Measurements from ENCODE around the gene IER2. TPM values are rescaled to one million over a fixed set of nuclear protein-coding genes. Genes with fewer than 3 reads are reported as not detected.
A peak's percentile ranks its signal among the peaks of the same experiment; 100 is the strongest.

IER2 gene, protein sequence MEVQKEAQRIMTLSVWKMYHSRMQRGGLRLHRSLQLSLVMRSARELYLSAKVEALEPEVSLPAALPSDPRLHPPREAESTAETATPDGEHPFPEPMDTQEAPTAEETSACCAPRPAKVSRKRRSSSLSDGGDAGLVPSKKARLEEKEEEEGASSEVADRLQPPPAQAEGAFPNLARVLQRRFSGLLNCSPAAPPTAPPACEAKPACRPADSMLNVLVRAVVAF
- 10 to 100 TPM; 19.2 to 54.6 (median 36.0) TPM for total RNA-seq
- 10 to 100 TPM; 29.5 to 42.8 TPM for polyA plus RNA-seq
- long read RNA-seq, donor 1, transcript IER2-203 (1 exons, 2,934 nt) = major isoform, 48 of 49 reads
- long read RNA-seq, donor 1, partial matches to known transcripts = 0 of 49 reads
- long read RNA-seq, donor 1, other reads (novel, unspliced or antisense) = 1 of 49 reads
- long read RNA-seq, donor 2, transcript IER2-203 (1 exons, 2,934 nt) = major isoform, 39 of 40 reads
- long read RNA-seq, donor 2, partial matches to known transcripts = 0 of 40 reads
- long read RNA-seq, donor 2, other reads (novel, unspliced or antisense) = 1 of 40 reads
- long read RNA-seq, donor 3, transcript IER2-203 (1 exons, 2,934 nt) = major isoform, 122 of 124 reads
- long read RNA-seq, donor 3, partial matches to known transcripts = 0 of 124 reads
- long read RNA-seq, donor 3, other reads (novel, unspliced or antisense) = 0 of 124 reads

- TF ChIP-seq, protein P1, sequence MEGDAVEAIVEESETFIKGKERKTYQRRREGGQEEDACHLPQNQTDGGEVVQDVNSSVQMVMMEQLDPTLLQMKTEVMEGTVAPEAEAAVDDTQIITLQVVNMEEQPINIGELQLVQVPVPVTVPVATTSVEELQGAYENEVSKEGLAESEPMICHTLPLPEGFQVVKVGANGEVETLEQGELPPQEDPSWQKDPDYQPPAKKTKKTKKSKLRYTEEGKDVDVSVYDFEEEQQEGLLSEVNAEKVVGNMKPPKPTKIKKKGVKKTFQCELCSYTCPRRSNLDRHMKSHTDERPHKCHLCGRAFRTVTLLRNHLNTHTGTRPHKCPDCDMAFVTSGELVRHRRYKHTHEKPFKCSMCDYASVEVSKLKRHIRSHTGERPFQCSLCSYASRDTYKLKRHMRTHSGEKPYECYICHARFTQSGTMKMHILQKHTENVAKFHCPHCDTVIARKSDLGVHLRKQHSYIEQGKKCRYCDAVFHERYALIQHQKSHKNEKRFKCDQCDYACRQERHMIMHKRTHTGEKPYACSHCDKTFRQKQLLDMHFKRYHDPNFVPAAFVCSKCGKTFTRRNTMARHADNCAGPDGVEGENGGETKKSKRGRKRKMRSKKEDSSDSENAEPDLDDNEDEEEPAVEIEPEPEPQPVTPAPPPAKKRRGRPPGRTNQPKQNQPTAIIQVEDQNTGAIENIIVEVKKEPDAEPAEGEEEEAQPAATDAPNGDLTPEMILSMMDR (IDR thresholded peaks at IDR 0.05) = peak; percentile 31 to 80 (median 67)
- 0% methylated on average over 51 of the region's 51 CpGs for WGBS, 2 donors
- peak; percentile 94 to 98 for DNase-seq
- no peaks in the 10 kb centered on the region for H3K9me3 ChIP-seq
- H3K36me3 ChIP-seq = peaks cover 0 to 23% (median 2%) of the 10 kb centered on the region in 9 donors
- peak within 1 kb of the TSS; percentile 64 to 100 (median 92) for H3K4me3 ChIP-seq
- ATAC-seq = peak; percentile 63 to 82 (median 78)
- H3K27me3 ChIP-seq = no peaks in the 10 kb centered on the region
- peak within 1 kb of the TSS; percentile 91 to 100 (median 98) for H3K27ac ChIP-seq
- H3K4me1 ChIP-seq = peaks cover 0 to 33% (median 24%) of the 10 kb centered on the region in 9 donors
- intact Hi-C loops (cut with DNase I) = loop anchor here in 7 of 10 donors (1.0 to 10.0 kb wide), 13 partner anchors 33 to 697 kb away; partner anchors contain the start of genes LYL1 (in 6 of the 7), TRMT1 (in 4 of the 7), JUNB (in 2 of the 7) and NACC1 (in 2 of the 7)
Observed at GRCh38 chr19:13150187-13150930, at the start of gene IER2, which contains the start of gene STX10. Gene IER2 (plus strand): TSS chr19:13150411. CDS start chr19:13153187, 2,776 bp downstream. Gene STX10 (minus strand): TSS chr19:13150375. CDS start chr19:13150173, 202 bp downstream.

DNA sequence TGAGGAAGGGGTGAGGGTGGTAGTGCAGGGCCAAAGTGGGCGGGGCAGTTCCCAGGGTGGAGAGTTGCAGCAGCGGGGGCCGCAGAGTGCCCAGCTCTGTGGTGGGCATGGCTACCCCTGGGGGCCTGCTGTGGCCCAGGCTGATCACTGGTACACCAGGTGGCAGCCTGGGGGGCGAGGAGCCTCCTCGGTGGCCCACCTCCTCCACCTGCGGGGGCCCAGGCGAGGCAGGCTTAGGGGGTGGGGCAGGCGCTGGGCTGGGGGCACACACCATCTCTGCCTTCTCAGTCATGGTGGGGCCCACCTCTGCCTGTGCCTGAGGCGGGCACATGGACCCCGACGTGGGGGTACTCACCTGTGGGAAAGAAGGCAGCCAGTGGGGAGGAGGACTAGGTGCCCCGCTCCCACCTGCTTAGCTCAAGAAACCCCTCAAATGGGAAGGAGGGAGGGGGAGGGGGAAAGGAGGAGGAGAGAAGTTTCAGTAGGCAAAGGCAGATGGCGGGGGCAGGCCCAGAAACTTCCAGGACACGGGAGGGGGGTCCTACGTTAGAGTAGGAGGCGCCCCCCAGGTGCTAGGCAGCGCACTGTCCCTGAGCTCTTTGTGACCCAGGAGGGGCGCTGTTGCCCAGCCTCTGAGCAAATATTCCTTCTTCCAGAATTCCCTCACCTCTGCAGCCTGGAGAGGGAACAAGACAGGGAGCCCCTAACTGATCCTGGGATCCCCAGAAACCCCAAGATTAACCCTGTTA, 49.2 kb upstream of the IER2 start:
- no peaks in the 10 kb centered on the region for H3K9me3 ChIP-seq
- ATAC-seq (no peak), DNase-seq (no peak)
- H3K27me3 ChIP-seq = no peaks in the 10 kb centered on the region
- TF ChIP-seq, protein P1 (IDR thresholded peaks at IDR 0.05) = peak in 6 of 9 donors; percentile 19 to 54 (median 36)
- peaks cover 0 to 19% (median 0%) of the 10 kb centered on the region in 9 donors for H3K36me3 ChIP-seq
- WGBS, 2 donors = 69 to 75% methylated on average over 18 of the region's 18 CpGs
- intact Hi-C loops (cut with DNase I) = loop anchor here in 5 of 10 donors (5.0 kb wide), 2 partner anchors 39 to 51 kb away; partner anchors contain the start of genes IER2 (in 4 of the 5) and STX10 (in 4 of the 5)
- H3K4me1 ChIP-seq = peaks cover 24 to 97% (median 79%) of the 10 kb centered on the region in 9 donors
- peak overlapping the region; percentile 83 to 96 (median 92) for H3K27ac ChIP-seq
- peak overlapping the region; percentile 30 to 65 (median 55) for H3K4me3 ChIP-seq

GRCh38 chr19:13101590-13102415, 48.4 kb upstream of the IER2 start:
- WGBS, 2 donors = 55 to 77% methylated on average over 7 of the region's 7 CpGs
- Histone ChIP-seq H3K27me3 (no peaks in the 10 kb centered on the region), H3K27ac (peak overlapping the region; percentile 85 to 96 (median 92)), H3K9me3 (no peaks in the 10 kb centered on the region), H3K4me3 (peak overlapping the region; percentile 30 to 65 (median 55)), H3K36me3 (peaks cover 0 to 19% (median 0%) of the 10 kb centered on the region in 9 donors), H3K4me1 (peaks cover 19 to 92% (median 72%) of the 10 kb centered on the region in 9 donors)
- ATAC-seq (no peak), DNase-seq (no peak)
- intact Hi-C loops (cut with DNase I) = loop anchor here in 7 of 10 donors (1.0 to 5.0 kb wide), 4 partner anchors 40 to 50 kb away; partner anchors contain the start of genes IER2 (in 6 of the 7) and STX10 (in 6 of the 7)
- TF ChIP-seq, protein P1 (IDR thresholded peaks at IDR 0.05) = no peak
